Activated CD4-positive, alpha-beta T cell treated with anti-CD3 and anti-CD28 coated beads, Interleukin-2, amount 10 ng/mL, durations not matched to agents 7 days and 5 days (primary cell): Measurements from ENCODE around the gene XAB2. TPM values are rescaled to one million over a fixed set of nuclear protein-coding genes. Genes with fewer than 3 reads are reported as not detected.

Experiments
- CTCF ChIA-PET: fragments of 350-600 bp; sonication (Branson Sonifier 250); formaldehyde crosslinking; loops from one replicate; lab custom pipeline; 2021; ENCODE audit warnings: antibody characterized with exemption; lab: Charles Lee
- POLR2A ChIA-PET: fragments of 350-600 bp; sonication (Branson Sonifier 250); formaldehyde crosslinking; loops from one replicate; lab custom pipeline; 2021; ENCODE audit warnings: antibody characterized with exemption; lab: Charles Lee
- DNase-seq: peaks from one replicate; pipeline ENCODE4 v3.0.0-alpha.2; 2020
- H3K27ac Mint-ChIP-seq: one replicate; pipeline ENCODE4 v1.8.0; 2021; ENCODE audit warnings: mild to moderate bottlenecking, moderate library complexity, mixed read lengths
- H3K27me3 Mint-ChIP-seq: one replicate; pipeline ENCODE4 v1.8.0; 2021; ENCODE audit warnings: mixed read lengths
- H3K36me3 Mint-ChIP-seq: one replicate; pipeline ENCODE4 v1.8.0; 2021; ENCODE audit warnings: low read depth, mixed read lengths
- H3K4me1 Mint-ChIP-seq: one replicate; pipeline ENCODE4 v1.8.0; 2021; ENCODE audit warnings: mixed read lengths
- H3K4me3 Mint-ChIP-seq: one replicate; pipeline ENCODE4 v1.8.0; 2021; ENCODE audit warnings: mild to moderate bottlenecking, moderate library complexity, mixed read lengths
- H3K9me3 Mint-ChIP-seq: one replicate; pipeline ENCODE4 v1.8.0; 2021; ENCODE audit warnings: mixed read lengths
- microRNA-seq: library from miRNA; unstranded; fragments of <30 nt; microRNA quantifications from one replicate; pipeline ENCODE4 v1.2.0, GENCODE V29; 2021; ENCODE audit warnings: borderline microRNAs expressed, borderline replicate concordance
- total RNA-seq, 2 experiments: library from RNA; stranded (reverse); gene quantifications; one replicate each; pipeline ENCODE4 v1.2.3, GENCODE V29; 2021

XAB2 gene
- total RNA-seq, 2 experiments from 2014 or later, result 46.0 to 50.0 TPM

- POLR2A ChIA-PET, result no interaction called here
- Mint-ChIP-seq H3K4me1 (peaks cover 3% of the 10 kb centered on the region), H3K27me3 (no peaks in the 10 kb centered on the region), H3K4me3 (no peak overlapping the region), H3K36me3 (no peaks in the 10 kb centered on the region), H3K27ac (no peak overlapping the region), H3K9me3 (no peaks in the 10 kb centered on the region)
- CTCF ChIA-PET, result interaction anchor here (0.6 kb wide), 1 partner anchor 1097 kb away, joined by 3 read pairs; no protein-coding TSS in a partner anchor
- DNase-seq, result no peak
Measured at GRCh38 chr19:7570761-7571160, 58.6 kb downstream of the XAB2 start.

Small RNAs within 50 kb of the gene (microRNA-seq; reads per million reads assigned to microRNA genes)
- gene MIR6792, result not detected

Other genes with a start within 250 kb of the XAB2 start
- gene PEX11G, start 140.5 kb downstream of the XAB2 start, total RNA-seq, result under 1 TPM; 0.46 to 0.67 TPM
- gene ZNF358, start 113.4 kb downstream of the XAB2 start, total RNA-seq, result 1 to 10 TPM; 6.5 to 6.7 TPM
- gene MCOLN1, start 106.9 kb downstream of the XAB2 start, total RNA-seq, result 10 to 100 TPM; 13.2 to 14.8 TPM
- gene PNPLA6, start 93.8 kb downstream of the XAB2 start, total RNA-seq, result 100 to 1,000 TPM; 117 to 126 TPM
- gene CAMSAP3, start 33.7 kb downstream of the XAB2 start, total RNA-seq, result under 1 TPM; 0.21 to 0.57 TPM
- gene PET100, start 248 bp upstream of the XAB2 start, total RNA-seq, result 100 to 1,000 TPM; 108 to 169 TPM
- 1 to 10 TPM in 1 of 2 experiments, under 1 TPM in 1; 0.82 to 1.2 TPM for gene PCP2, start 4.2 kb upstream of the XAB2 start, total RNA-seq
- 100 to 1,000 TPM; 131 to 158 TPM for gene STXBP2, start 7.6 kb upstream of the XAB2 start, total RNA-seq
- gene RETN, start 39.5 kb upstream of the XAB2 start, total RNA-seq, result not detected
- not detected for gene MCEMP1, start 47.5 kb upstream of the XAB2 start, total RNA-seq
- gene TRAPPC5, start 51.3 kb upstream of the XAB2 start, total RNA-seq, result 100 to 1,000 TPM; 105 to 106 TPM
- gene FCER2, start 72.6 kb upstream of the XAB2 start, total RNA-seq, result under 1 TPM; 0.23 to 0.30 TPM
- not detected for gene CLEC4G, start 102.6 kb upstream of the XAB2 start, total RNA-seq
- not detected for gene CD209, start 118.0 kb upstream of the XAB2 start, total RNA-seq
- not detected for gene CLEC4M, start 133.7 kb upstream of the XAB2 start, total RNA-seq
- 10 to 100 TPM in 1 of 2 experiments, 1 to 10 TPM in 1; 9.7 to 11.2 TPM for gene EVI5L, start 200.7 kb upstream of the XAB2 start, total RNA-seq
- gene PRR36, start 244.8 kb upstream of the XAB2 start, total RNA-seq, result under 1 TPM; 0.10 to 0.15 TPM